ACC112 (cell line): Measurements from ENCODE around the gene KCNG3.

Experiments used
- H2AFZ ChIP-seq: fragments of 200-600 bp; sonication (generic); one replicate; pipeline ENCODE4 v1.6.0; 2017; ENCODE audit warnings: antibody characterized with exemption, low read length; ENCODE audit not compliant: unreplicated experiment
- H3K27ac ChIP-seq: fragments of 200-600 bp; sonication (generic); 2 replicates; pipeline ENCODE4 v1.5.1; 2014; ENCODE audit warnings: low read depth, mild to moderate bottlenecking, antibody characterized with exemption, low read length, moderate library complexity
- H3K27me3 ChIP-seq: fragments of 200-600 bp; sonication (generic); 2 replicates; pipeline ENCODE4 v1.6.1; 2014; ENCODE audit warnings: mild to moderate bottlenecking, antibody characterized with exemption, low read length, moderate library complexity, mixed read lengths; ENCODE audit not compliant: insufficient read depth
- H3K36me3 ChIP-seq: fragments of 200-600 bp; sonication (generic); 2 replicates; pipeline ENCODE4 v1.6.1; 2016; ENCODE audit warnings: mild to moderate bottlenecking, antibody characterized with exemption, low read length, moderate library complexity, mixed read lengths; ENCODE audit not compliant: insufficient read depth
- H3K4me1 ChIP-seq: fragments of 200-600 bp; sonication (generic); one replicate; pipeline ENCODE4 v1.6.1; 2016; ENCODE audit warnings: low read length, mixed read lengths; ENCODE audit not compliant: insufficient read depth, unreplicated experiment, control insufficient read depth
- H3K4me3 ChIP-seq: fragments of 200-600 bp; sonication (generic); 2 replicates; pipeline ENCODE4 v1.5.1; 2014; ENCODE audit warnings: mild to moderate bottlenecking, low read depth, low read length
- H3K79me2 ChIP-seq: fragments of 200-600 bp; sonication (generic); one replicate; pipeline ENCODE4 v1.6.0; 2016; ENCODE audit warnings: low read length; ENCODE audit not compliant: control insufficient read depth, unreplicated experiment, insufficient read depth

Gene KCNG3

DNA sequence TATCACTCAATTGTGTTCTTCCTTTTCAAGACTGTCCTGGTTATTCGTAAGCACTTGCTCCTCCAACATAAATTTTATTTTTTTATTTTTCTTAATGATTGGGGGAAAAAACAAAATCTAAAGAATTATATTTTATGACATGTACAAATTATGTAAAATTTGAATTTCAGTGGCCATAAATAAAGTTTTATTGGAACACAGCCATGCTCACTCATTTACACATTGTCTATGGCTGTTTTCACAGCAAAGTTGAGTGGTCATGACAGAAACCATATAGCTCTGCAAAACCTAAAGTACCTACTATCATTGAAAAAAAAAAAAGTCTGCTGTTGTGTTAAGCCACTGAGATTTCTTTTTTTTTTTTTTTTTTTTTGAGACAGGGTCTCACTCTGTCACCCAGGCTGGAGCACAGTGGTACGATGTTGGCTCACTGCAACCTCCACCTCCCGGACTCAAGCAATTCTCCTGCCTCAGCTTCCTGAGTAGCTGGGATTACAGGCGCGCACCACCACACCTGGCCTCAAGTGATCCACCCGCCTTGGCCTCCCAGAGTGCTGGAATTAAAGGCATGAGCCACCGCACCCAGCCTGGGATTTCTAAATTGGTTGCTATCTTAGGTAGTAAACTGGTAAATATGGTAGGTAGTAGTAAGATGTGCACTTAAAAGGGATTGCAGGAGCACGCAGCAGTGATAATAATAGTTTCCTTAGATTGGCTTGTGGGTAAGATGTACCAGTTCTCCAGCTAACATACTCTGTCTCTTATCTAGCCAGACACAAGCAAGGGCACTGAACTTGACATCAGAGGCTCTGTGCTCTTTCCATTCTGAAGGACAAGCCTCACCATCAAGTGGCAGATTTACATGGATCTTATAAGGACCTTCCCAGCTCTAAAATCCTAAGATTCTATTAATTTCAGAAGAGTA, 44.4 kb downstream of the KCNG3 start:
- Histone ChIP-seq H3K4me1 (no peaks in the 10 kb centered on the region), H2AFZ (no peak overlapping the region), H3K27me3 (no peaks in the 10 kb centered on the region), H3K4me3 (no peak overlapping the region), H3K27ac (no peak overlapping the region), H3K36me3 (no peaks in the 10 kb centered on the region), H3K79me2 (no peaks in the 10 kb centered on the region)

GRCh38 chr2:42448163-42448562, 45.6 kb downstream of the KCNG3 start:
- Histone ChIP-seq H2AFZ (no peak overlapping the region), H3K27me3 (peaks cover 6% of the 10 kb centered on the region; the same call in 1 of the 2 replicates), H3K4me3 (no peak overlapping the region), H3K27ac (no peak overlapping the region), H3K36me3 (no peaks in the 10 kb centered on the region), H3K4me1 (no peaks in the 10 kb centered on the region), H3K79me2 (no peaks in the 10 kb centered on the region)

DNA sequence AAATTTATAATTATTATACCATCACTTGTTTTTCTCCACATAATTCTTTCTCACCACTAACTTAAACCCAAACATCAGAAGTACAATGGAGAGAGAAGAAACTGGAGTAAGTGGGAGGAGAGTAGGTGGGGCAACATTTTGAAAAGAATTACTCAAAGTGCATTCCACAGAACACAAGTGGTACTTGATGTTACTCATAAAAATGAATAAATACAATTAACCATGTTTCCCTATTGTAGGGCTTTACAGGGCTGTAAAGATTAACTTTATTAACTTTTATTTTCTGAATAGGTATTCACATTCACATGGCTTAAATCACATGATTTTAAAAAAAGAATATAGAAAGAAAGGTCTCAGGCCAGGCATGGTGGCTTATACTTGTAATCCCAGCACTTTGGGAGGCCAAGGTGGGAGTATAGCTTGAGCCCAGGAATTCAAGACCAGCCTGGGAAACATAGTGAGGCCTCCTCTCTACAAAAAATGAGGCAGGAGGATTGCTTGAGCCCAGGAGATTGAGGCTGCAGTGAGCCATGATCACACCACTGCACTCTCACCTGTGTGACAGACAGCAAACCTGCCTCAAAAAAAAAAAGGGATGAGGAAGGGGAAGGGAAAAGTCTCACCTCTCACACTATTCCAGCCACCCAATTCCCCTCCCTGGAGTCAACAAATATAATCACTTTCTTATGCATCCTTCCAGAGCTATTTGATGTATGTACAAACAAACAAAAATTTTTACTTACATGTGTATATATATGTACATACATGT, 47.1 kb downstream of the KCNG3 start:
- no peaks in the 10 kb centered on the region for H3K36me3 ChIP-seq
- no peak overlapping the region for H3K4me3 ChIP-seq
- H3K4me1 ChIP-seq: no peaks in the 10 kb centered on the region
- no peak overlapping the region for H2AFZ ChIP-seq
- H3K27me3 ChIP-seq: peaks cover 12% of the 10 kb centered on the region; the same call in 1 of the 2 replicates
- no peaks in the 10 kb centered on the region for H3K79me2 ChIP-seq
- no peak overlapping the region for H3K27ac ChIP-seq

DNA sequence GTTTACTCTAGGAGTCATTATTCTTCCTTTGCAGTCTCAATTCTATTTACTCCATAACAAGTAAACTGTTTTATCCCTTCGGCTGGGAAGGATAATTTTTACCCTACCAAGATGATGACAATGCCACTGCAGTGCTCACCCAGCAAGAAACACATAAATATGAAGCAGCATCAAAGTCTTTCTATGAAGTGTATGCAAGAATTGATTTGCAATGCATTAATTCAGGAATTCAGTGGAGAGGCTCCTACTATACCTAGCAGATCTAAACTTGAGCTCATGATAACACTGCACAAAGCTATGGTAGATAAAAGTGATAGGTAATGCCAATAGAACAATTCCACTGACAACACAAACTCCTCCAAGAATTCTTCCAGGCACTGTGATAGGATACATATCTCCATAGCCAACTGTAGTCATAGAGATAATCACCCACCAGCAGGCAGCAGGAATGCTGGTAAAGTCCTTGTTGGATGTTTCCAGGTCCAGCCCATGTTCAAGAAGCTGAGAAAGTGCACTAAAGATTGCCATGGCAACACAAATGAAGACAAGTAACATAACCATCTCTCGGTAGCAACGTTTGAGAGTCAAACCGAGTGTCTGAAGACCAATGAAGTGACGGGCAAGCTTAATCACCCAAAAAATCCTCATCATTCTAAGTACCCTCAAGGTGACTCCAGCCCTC, 49.9 kb downstream of the KCNG3 start:
- H3K4me3 ChIP-seq: no peak overlapping the region
- peaks cover 12% of the 10 kb centered on the region; the same call in 1 of the 2 replicates for H3K27me3 ChIP-seq
- H3K79me2 ChIP-seq: no peaks in the 10 kb centered on the region
- H3K4me1 ChIP-seq: no peaks in the 10 kb centered on the region
- H3K36me3 ChIP-seq: no peaks in the 10 kb centered on the region
- H2AFZ ChIP-seq: no peak overlapping the region
- H3K27ac ChIP-seq: no peak overlapping the region

GRCh38 chr2:42442774-42443173, 51.0 kb downstream of the KCNG3 start:
- Histone ChIP-seq H3K27ac (no peak overlapping the region), H3K36me3 (no peaks in the 10 kb centered on the region), H3K4me1 (no peaks in the 10 kb centered on the region), H3K27me3 (peaks cover 12% of the 10 kb centered on the region; the same call in 1 of the 2 replicates), H2AFZ (no peak overlapping the region), H3K79me2 (no peaks in the 10 kb centered on the region), H3K4me3 (no peak overlapping the region)

DNA sequence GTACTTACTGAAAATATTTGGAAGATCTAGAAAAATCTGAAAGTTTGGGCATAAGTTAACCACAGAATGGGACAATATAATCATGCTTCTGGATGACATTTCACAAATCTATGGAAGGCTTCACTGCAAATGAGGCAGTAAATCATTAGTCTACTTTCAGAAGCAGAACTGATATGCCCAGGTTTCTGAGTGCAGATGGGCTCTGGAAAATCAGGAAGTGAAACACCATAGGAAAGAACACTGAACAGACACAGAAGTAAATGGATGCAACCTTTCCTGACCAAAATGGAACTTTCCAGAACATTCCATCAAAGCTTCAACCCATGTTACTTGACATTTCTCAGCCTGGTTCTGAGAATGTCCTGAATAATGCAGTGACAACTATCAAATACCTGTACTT, 55.1 kb downstream of the KCNG3 start:
- no peaks in the 10 kb centered on the region for H3K36me3 ChIP-seq
- no peak overlapping the region for H2AFZ ChIP-seq
- H3K79me2 ChIP-seq: no peaks in the 10 kb centered on the region
- H3K27me3 ChIP-seq: peaks cover 9% of the 10 kb centered on the region; the same call in 1 of the 2 replicates
- no peak overlapping the region for H3K4me3 ChIP-seq
- no peaks in the 10 kb centered on the region for H3K4me1 ChIP-seq
- H3K27ac ChIP-seq: no peak overlapping the region

GRCh38 chr2:42436370-42436769, 57.4 kb downstream of the KCNG3 start:
- no peaks in the 10 kb centered on the region for H3K79me2 ChIP-seq
- H2AFZ ChIP-seq: no peak overlapping the region
- H3K36me3 ChIP-seq: no peaks in the 10 kb centered on the region
- H3K27ac ChIP-seq: no peak overlapping the region
- H3K27me3 ChIP-seq: no peaks in the 10 kb centered on the region
- no peak overlapping the region for H3K4me3 ChIP-seq
- H3K4me1 ChIP-seq: no peaks in the 10 kb centered on the region

DNA sequence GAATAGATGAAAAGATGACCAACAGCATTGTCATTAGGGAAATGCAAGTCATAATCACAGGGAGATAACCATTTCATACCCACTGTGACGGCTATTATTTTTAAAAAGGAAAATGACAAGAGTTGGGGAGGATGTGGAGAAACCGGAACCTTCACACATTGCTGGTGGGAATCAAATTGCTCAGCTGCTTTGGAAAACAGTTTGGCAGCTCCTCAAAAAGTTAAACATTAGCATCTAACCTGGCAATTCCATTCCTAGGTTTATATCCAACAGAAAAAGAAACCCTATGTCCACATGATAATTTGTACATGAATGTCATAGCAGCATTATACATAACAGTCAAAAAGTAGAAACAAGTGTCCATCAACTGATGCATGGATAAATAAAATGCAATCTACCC, 58.2 kb downstream of the KCNG3 start:
- no peak overlapping the region for H3K27ac ChIP-seq
- H3K27me3 ChIP-seq: no peaks in the 10 kb centered on the region
- no peak overlapping the region for H3K4me3 ChIP-seq
- H3K79me2 ChIP-seq: no peaks in the 10 kb centered on the region
- H2AFZ ChIP-seq: no peak overlapping the region
- no peaks in the 10 kb centered on the region for H3K4me1 ChIP-seq
- H3K36me3 ChIP-seq: no peaks in the 10 kb centered on the region

DNA sequence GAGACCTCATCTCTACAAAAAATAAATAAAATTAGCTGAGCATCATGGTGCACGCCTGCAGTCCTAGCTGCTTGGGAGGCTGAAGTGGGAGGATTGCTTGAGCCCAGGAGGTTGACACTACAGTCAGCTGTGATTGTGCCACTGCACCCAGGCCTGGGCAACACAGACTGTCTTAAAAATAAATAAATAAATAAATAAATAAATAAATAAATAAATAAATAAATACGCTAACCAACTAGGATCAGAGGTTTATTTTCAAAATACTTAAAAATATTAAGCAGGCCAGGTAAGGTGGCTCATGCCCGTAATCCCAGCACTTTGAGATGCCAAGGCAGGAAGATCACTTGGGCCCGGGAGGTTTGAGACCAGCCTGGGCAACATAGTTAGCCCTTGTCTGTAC, 63.6 kb downstream of the KCNG3 start:
- Histone ChIP-seq H3K27me3 (no peaks in the 10 kb centered on the region), H3K79me2 (no peaks in the 10 kb centered on the region), H3K27ac (no peak overlapping the region), H3K36me3 (no peaks in the 10 kb centered on the region), H2AFZ (no peak overlapping the region), H3K4me3 (no peak overlapping the region), H3K4me1 (no peaks in the 10 kb centered on the region)

DNA sequence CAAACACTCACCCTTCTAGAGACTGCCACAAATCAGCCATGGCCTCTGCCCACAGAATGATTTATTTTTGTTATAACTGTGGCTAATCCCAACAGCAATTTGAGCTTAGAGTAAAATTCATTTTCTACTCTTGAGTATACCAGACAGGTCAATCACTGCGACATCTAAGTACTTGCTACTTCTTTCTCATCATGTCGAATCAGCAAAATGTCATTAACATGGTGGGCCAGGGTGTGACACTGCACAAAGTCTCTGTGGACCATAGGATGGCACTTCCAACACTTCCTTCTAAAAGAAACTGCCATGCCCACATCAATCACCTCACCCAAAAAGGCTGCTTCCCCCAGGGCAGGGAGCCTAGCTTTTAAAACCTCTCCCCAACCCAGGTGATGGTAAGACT, 64.4 kb downstream of the KCNG3 start:
- Histone ChIP-seq H3K36me3 (no peaks in the 10 kb centered on the region), H3K27ac (no peak overlapping the region), H3K79me2 (no peaks in the 10 kb centered on the region), H3K4me3 (no peak overlapping the region), H3K27me3 (no peaks in the 10 kb centered on the region), H3K4me1 (no peaks in the 10 kb centered on the region), H2AFZ (no peak overlapping the region)
